Epithelial cell of proximal tubule (primary cell): Measurements from ENCODE around the gene KANSL1. TPM values are rescaled to one million over a fixed set of nuclear protein-coding genes. Genes with fewer than 3 reads are reported as not detected.

ENCODE experiments used
- DNase-seq: peaks from one replicate; pipeline ENCODE4 v3.0.0-alpha.2; 2011; ENCODE audit warnings: low read depth
- H3K4me3 ChIP-seq: 2 replicates; pipeline ENCODE4 v1.5.1; 2011; ENCODE audit warnings: low read depth, mild to moderate bottlenecking, low read length
- CTCF ChIP-seq: conservative IDR thresholded peaks from 2 replicates; pipeline ENCODE4 v1.5.1; 2012; ENCODE audit warnings: low read depth, mild to moderate bottlenecking, low read length
- total RNA-seq: library from RNA; depleted of rRNA; stranded (reverse); fragments of >200 nt; gene quantifications from 2 replicates; pipeline ENCODE4 v1.2.3, GENCODE V29; 2015

Gene KANSL1
- total RNA-seq, 1 donor from 2014 or later, result 33.2 TPM

GRCh38 chr17:46002311-46002972 is 190.8 kb downstream of the KANSL1 start:
- TF ChIP-seq CTCF, result peak; percentile 85

GRCh38 chr17:46001390-46002310 is 191.6 kb downstream of the KANSL1 start:
- H3K4me3 ChIP-seq, result no peak overlapping the region
- DNase-seq, result no peak
- TF ChIP-seq CTCF, result no peak

More at GRCh38 chr17:46002311-46002972, 190.8 kb downstream of the KANSL1 start:
- no peak overlapping the region for H3K4me3 ChIP-seq
- DNase-seq, result no peak

DNA sequence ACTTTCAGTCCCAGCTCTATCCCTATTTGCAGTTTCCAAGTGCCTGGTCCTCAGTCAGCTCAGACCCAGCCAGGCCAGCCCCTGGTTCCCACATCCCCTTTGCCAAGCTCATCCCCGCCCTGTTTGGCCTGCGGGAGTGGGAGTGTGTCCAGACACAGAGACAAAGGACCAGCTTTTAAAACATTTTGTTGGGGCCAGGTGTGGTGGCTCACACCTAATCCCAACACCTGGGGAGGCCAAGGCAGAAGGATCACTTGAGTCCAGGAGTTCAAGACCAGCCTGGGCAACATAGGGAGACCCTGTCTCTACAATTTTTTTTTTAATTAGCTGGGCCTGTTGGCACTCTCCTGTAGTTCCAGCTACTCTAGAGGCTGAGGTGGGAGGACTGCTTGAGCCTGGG is 192.5 kb downstream of the KANSL1 start:
- H3K4me3 ChIP-seq, result no peak overlapping the region
- no peak for TF ChIP-seq CTCF
- no peak for DNase-seq

GRCh38 chr17:46000292-46000691 is 192.9 kb downstream of the KANSL1 start:
- no peak overlapping the region for H3K4me3 ChIP-seq
- no peak for TF ChIP-seq CTCF
- no peak for DNase-seq

- no peak for TF ChIP-seq CTCF
These were observed 193.3 kb downstream of the KANSL1 start for GRCh38 chr17:45999900-46000290.

GRCh38 chr17:45998987-45999899 is 194.0 kb downstream of the KANSL1 start, which contains the start of gene STH:
Gene STH (plus strand): TSS chr17:45999250. CDS start chr17:45999280, 30 bp downstream.
- TF ChIP-seq CTCF, result no peak
- no peak within 1 kb of the TSS for H3K4me3 ChIP-seq
- no peak for DNase-seq

More at GRCh38 chr17:45999900-46000290, 193.3 kb downstream of the KANSL1 start:
- DNase-seq, result no peak
- H3K4me3 ChIP-seq, result no peak overlapping the region
